Fibroblast of the aortic adventitia (primary cell): Measurements from ENCODE around the gene SUCO. TPM values are rescaled to one million over a fixed set of nuclear protein-coding genes. Genes with fewer than 3 reads are reported as not detected.

Experiments
- DNase-seq: peaks from one replicate; pipeline ENCODE4 v3.0.0-alpha.2; 2010; ENCODE audit warnings: low read depth
- H3K4me3 ChIP-seq: 2 replicates; pipeline ENCODE4 v1.5.1; 2011; ENCODE audit warnings: low read depth, mild to moderate bottlenecking, control low read depth, low read length, moderate library complexity
- total RNA-seq: library from RNA; depleted of rRNA; stranded (reverse); fragments of >200 nt; gene quantifications from 2 replicates; pipeline ENCODE4 v1.2.3, GENCODE V29; 2012; ENCODE audit warnings: low replicate concordance
- TF ChIP-seq, protein P1 (sequence below): IDR thresholded peaks from 2 replicates; pipeline ENCODE4 v1.5.1; 2011; ENCODE audit warnings: mild to moderate bottlenecking, low read length, control low read depth, inconsistent platforms; ENCODE audit not compliant: insufficient read depth

SUCO gene
- total RNA-seq, 1 donor: 53.3 TPM

DNA sequence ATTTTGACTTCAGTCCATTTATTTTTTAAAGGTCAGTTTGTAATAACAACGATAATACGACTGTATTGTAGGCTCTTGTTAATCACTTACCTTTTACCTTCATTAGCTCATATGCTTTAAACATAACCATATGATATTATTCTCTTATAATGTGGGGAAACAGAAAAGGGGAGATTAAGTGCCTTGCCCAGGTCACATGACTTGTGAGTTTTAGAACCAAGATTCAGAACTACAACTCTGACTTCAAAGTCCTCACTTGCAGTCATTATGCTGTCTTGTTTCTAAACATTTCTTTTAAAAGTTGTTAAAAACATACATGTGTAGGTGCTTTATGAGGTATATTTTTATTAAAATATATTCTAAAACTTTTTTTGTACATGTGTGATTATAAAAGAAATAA is 41.1 kb downstream of the SUCO start:
- H3K4me3 ChIP-seq: no peak overlapping the region
- TF ChIP-seq, protein P1, sequence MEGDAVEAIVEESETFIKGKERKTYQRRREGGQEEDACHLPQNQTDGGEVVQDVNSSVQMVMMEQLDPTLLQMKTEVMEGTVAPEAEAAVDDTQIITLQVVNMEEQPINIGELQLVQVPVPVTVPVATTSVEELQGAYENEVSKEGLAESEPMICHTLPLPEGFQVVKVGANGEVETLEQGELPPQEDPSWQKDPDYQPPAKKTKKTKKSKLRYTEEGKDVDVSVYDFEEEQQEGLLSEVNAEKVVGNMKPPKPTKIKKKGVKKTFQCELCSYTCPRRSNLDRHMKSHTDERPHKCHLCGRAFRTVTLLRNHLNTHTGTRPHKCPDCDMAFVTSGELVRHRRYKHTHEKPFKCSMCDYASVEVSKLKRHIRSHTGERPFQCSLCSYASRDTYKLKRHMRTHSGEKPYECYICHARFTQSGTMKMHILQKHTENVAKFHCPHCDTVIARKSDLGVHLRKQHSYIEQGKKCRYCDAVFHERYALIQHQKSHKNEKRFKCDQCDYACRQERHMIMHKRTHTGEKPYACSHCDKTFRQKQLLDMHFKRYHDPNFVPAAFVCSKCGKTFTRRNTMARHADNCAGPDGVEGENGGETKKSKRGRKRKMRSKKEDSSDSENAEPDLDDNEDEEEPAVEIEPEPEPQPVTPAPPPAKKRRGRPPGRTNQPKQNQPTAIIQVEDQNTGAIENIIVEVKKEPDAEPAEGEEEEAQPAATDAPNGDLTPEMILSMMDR: no peak
- DNase-seq: no peak

DNA sequence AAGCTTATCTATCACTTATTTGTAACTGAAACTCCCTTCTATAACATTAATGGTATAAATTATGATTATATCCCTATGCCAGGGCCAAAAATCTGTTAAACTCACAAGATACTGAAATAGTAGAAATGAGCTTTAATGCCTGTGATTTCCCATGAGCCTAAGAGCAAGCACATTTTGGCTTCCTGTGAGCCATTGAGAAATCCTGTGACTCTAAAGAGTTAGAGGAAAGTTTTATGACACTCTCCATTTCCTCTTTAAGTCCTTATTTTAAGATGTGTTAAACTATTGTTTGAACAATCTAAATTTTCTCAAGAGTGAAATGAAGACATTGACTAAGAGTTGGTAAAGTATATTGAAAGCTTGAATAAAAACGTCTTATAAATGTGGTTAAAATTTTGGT is 45.6 kb downstream of the SUCO start:
- H3K4me3 ChIP-seq: no peak overlapping the region
- TF ChIP-seq, protein P1: no peak
- no peak for DNase-seq

GRCh38 chr1:172581273-172581672 is 48.3 kb downstream of the SUCO start:
- DNase-seq: no peak
- no peak overlapping the region for H3K4me3 ChIP-seq
- TF ChIP-seq, protein P1: no peak

GRCh38 chr1:172581779-172582178 is 48.8 kb downstream of the SUCO start:
- peak; percentile 81 for DNase-seq
- no peak overlapping the region for H3K4me3 ChIP-seq
- TF ChIP-seq, protein P1: no peak

- no peak overlapping the region for H3K4me3 ChIP-seq
- no peak for DNase-seq
- TF ChIP-seq, protein P1: no peak
Observed at GRCh38 chr1:172582889-172583288, 49.9 kb downstream of the SUCO start.

GRCh38 chr1:172585348-172585747 is 52.4 kb downstream of the SUCO start:
- H3K4me3 ChIP-seq: no peak overlapping the region
- DNase-seq: peak; percentile 80
- TF ChIP-seq, protein P1: no peak

DNA sequence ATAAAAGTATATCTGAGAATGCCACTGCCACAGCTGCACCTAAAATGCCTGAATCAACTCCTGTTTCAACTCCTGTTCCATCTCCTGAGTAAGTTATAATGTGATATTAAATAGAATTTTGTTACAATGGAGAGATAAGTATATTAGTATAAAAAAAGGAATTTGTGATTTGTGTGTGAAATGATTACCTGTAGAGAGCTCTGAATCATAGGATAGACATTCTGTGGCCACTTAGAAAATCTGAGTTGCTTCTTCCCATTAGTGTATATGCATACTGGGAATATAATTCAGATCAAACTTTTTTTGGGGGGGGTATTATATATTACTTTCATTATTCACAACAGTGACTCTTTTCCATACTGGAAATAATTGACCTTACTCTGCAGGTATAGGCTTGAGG is 52.9 kb downstream of the SUCO start:
- TF ChIP-seq, protein P1: no peak
- no peak for DNase-seq
- no peak overlapping the region for H3K4me3 ChIP-seq
